ENCODE measurements around the gene GDPD3.
"Not testable (repeated sequence)": the region's sequence is repeated elsewhere in the genome, so short reads cannot be mapped to it uniquely, and the experiment has no call there.

GDPD3 gene

DNA sequence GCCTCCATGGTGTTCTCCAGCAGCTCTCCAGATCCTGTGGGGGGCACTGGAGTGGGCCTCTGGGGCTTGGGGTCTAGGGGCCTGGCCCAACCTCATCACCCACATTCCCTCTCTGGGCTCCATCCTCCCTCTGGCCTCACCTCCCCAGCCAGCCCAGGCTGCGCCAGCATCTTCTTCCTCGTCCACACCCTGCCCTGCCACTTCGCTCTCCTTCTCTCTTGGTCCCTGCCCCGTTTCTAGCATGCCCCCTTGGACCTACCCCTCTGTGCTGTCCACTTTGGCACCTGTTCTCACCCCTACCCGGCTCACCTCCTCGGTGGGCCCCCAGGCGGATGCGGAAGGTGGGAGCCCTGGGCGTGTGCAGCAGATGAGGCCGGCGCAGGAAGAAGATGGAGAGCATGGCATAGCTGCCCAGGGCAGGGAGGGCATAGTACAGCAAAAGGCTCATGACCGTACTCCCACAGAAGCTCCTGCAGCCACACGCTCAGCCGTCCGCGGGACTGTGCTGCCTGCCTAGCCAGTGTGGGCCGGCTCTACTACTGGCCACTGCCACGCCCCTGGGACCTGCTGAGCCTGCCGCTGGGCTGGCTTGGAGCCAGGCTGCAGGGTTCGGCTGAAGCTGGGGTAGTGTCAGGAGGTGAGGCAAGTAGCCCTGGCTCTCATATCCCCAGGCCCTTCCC is at the start of gene GDPD3:
Gene GDPD3, minus strand, starts transcription at position 507 of the 680 bp plus-strand sequence. Its CDS starts 59 bp downstream, at position 448.
- no peak for DNase-seq (ENCODE audit: low spot score)

DNA sequence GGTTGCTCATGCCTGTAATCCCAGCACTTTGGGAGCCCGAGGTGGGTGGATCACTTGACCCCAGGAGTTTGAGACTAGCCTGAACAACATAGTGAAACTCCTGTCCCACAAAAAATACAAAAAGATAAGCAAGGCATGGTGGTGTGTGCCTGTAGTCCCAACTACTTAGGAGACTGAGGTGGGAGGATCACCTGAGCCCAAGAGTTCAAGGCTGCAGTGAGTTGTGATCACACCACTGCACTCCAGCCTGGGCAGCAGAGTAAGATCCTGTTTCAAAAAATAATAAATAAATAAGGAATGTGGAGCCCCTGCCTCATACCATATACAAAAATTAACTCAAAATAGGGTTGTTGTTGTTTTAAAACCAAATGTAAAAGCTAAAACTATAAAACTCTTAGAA is 43.9 kb upstream of the GDPD3 start:
- DNase-seq (ENCODE audit: low spot score), result no peak

DNA sequence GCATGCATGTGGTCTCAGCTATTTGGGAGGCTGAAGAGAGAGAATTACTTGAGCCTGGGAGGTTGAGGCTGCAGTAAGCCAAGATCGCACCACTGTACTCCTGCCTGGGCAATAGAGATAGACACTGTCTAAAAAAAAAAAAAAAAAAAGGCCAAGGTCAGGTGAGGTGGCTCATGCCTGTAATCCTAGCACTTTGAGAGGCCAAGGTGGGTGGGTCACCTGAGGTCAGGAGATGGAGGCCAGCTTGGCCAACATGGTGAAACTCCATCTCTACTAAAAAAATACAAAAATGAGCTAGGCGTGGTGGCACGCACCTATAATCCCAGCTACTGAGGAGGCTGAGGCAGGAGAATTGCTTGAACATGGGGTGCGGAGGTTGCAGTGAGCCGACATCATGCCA is 41.9 kb upstream of the GDPD3 start:
- DNase-seq (ENCODE audit: low spot score), result no peak

- DNase-seq (ENCODE audit: low spot score), result no peak
Observed at GRCh38 chr16:30152517-30152916, 39.2 kb upstream of the GDPD3 start.

- DNase-seq (ENCODE audit: low spot score), result no peak
Observed at GRCh38 chr16:30151091-30151490, 37.8 kb upstream of the GDPD3 start.

DNA sequence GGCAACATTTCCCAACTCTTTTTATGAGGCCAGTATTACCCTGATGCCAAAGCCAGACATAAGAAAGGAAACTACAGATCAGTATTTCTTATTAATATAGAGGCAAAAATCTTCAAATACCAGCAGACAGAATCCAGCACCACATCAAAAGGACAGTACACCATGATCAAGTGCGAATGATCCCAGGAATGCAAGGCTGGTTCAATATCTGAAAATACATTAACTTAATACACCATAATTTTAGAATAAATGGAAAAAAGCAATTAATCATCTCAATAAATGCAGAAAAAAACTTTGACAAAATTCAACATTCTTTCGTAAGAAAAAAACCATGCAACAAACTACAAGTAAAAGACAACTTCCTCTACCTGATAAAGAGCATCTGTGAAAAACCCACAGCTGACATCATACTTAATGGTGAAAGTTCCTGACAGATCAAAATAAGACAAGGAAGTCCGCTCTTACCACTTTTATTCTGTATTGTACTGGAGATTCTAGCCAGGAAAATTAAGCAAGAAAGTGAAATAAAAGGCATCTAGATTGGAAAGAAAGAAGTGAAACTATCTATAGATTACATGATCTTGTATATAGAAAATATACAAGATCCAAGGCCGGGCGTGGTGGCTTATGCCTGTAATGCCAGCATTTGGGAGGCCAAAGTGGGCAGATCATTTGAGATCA is 36.1 kb upstream of the GDPD3 start:
- DNase-seq (ENCODE audit: low spot score), result no peak

- no peak for DNase-seq (ENCODE audit: low spot score)
Observed at GRCh38 chr16:30147843-30148510, 34.6 kb upstream of the GDPD3 start.

DNA sequence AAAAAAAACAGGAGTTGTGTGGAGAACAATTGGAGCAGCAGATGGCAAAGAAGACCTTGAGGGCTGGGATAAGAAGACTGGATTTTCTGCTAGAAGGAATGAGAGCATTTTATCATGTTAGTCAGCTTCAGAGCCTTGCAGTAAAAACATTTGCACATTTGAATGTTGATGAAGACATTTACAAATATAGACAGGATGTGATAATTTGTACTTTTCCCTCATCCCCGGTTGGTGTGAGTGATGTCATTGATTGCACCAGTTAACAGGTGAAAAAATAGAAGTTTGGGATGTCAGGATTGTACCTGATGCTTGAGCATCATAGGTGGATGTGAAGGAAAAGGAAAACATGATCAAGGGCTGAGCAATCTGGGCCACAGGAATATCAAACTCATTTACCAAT is 32.3 kb upstream of the GDPD3 start:
- DNase-seq (ENCODE audit: low spot score), result no peak

DNA sequence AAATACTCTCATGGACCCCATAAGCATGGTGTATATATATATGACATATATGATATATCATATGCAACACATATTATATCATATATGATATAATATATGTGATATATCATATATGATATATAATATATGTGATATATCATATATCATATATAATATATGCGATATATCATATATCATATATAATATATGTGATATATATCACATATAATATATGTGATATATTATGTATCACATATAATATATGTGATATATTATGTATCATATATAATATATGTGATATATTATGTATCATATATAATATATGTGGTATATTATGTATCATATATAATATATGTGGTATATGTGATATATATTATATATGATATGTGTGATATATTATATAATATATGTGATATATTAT is 31.6 kb upstream of the GDPD3 start:
- no peak for DNase-seq (ENCODE audit: low spot score)

GRCh38 chr16:30144017-30144416 is 30.7 kb upstream of the GDPD3 start:
- no peak for DNase-seq (ENCODE audit: low spot score)

DNA sequence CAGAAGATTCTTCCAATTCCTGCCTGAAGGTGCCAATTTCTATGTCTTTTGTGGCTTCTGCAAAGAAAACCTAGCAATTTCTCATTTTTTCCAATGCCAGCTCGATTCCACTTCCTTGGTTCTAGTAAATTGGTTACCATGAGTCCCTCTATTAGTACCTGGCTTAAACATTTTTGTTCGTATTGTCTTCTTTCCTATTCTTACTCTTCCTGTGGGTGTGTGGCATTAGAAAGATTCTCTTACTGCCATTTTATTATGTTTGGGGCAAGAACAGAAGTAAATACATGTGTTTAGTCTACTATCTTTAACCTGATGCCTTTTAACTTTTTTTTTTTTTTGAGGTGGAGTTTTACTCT is 30.0 kb upstream of the GDPD3 start:
- DNase-seq (ENCODE audit: low spot score), result no peak

DNA sequence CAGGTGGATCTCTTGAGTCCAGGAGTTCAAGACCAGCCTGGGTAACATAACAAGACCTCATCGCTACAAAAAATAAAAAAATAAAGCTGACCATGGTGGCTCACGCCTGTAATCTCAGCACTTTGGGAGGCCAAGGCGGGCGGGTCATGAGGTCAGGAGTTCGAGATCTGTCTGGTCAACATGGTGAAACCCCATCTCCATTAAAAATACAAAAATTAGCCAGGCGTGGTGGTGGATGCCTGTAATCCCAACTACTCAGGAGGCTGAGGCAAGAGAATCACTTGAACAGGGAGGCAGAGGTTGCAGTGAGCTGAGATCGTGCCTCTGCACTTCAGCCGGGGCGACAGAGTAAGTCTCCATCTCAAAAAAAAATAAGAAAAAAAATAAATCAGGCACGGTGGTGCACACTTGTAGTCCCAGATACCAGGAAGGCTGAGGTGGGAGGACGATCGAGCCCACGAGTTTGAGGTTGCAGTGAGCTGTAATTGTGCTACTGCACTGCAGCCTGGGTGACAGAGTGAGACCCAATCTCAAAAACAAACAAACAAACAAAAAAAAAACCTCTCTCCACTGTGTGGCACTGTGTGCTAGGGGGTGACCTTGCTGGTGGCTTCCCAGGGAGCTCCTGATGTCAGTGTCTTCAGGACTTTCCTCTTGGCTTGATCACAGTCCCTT is 29.5 kb upstream of the GDPD3 start:
- no peak for DNase-seq (ENCODE audit: low spot score)

GRCh38 chr16:30141750-30142149 is 28.4 kb upstream of the GDPD3 start:
- DNase-seq (ENCODE audit: low spot score), result no peak

DNA sequence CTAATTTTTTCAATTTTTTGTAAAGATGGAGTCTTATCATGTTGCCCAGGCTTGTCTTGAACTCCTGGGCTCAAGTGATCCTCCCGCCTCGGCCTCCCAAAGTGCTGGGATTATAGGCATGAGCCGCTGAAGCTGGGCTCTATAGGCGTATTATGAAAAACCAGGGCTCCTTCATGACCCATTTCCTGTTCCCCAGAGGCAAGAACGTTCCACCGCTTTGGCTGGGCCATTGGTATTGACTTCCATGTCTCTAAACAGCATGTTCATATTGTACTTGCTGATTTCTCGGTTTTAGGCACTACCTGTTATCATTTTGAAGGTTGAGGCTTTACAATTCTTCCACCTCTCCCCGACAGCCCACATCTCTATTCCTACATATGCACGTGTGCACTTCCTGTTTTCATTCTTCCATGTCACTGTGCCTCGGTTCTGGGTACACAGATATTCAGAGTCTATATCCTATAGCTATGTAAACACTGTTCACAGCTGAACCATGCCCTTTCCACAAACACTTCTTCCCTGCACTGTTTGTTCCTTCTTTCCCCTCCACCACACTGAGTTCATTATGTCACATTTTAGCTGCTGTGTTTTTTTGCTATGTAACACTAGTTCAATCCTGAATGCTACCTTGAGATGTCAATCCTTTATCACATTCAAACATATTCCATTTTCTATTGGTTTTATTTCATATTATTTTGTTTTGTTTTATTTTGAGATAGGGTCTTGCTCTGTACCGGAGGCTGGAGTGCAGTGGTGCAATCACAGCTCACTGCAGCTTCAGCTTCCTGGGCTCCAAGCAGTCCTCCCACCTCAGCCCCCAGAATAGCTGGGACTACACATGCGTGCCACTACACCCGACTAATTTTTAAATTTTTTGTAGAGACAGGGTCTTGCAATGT is 26.5 kb upstream of the GDPD3 start:
- DNase-seq (ENCODE audit: low spot score), result no peak

GRCh38 chr16:30137897-30138296 is 24.6 kb upstream of the GDPD3 start:
- DNase-seq (ENCODE audit: low spot score), result no peak

DNA sequence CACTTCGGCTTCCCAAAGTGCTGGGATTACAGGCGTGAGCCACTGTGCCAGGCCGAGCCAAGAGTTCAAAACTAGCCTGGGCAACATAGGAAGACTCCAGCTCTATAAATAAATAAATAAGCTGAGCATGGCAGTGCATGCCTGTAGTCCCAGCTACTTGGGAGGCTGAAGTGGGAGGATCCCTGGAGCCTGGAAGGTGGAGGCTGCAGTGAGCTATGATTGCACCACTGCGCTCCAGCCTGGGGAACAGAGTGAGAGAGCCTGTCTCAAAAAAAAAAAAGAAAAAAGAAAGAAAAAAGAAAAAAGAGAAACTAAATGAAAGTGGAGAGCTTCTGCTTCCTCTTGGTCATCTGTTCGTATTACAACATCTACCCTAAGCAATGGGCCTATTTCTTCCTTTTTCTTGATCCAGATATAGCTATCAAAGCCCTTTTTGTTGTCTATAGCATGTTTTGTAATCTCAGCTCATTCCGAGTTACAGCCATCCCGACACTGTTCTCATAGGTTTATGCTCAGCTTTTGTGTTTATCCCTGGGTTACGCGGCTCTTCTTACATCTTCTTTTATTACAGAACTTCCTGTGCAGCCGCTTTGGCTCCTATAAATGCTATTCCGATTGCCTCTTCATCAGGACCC is 23.8 kb upstream of the GDPD3 start:
- DNase-seq (ENCODE audit: low spot score), result no peak

- no peak for DNase-seq (ENCODE audit: low spot score)
Observed at GRCh38 chr16:30132591-30132990, 19.3 kb upstream of the GDPD3 start.

GRCh38 chr16:30131869-30132475 is 18.6 kb upstream of the GDPD3 start:
- no peak for DNase-seq (ENCODE audit: low spot score)

GRCh38 chr16:30127993-30128392 is 14.7 kb upstream of the GDPD3 start:
- no peak for DNase-seq (ENCODE audit: low spot score)

DNA sequence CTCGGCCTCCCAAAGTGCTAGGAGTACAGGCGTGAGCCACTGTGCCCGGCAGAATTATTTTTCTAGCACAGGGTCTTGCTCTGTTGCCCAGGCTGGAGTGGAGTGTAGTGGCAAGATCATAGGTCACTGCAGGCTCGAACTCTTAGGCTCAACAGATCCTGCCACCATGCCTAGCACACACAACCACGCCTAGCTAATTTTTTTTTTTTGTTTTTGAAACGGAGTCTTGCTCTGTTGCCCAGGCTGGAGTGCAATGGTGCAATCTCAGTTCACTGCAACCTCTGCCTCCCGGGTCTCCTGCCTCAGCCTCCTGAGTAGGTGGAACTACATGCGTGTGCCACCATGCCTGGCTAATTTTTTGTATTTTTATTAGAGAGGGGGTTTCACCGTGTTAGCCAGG is 12.4 kb upstream of the GDPD3 start:
- DNase-seq (ENCODE audit: low spot score), result not testable (repeated sequence)

GRCh38 chr16:30124985-30125379 is 11.6 kb upstream of the GDPD3 start:
- no peak for DNase-seq (ENCODE audit: low spot score)
